ENCODE results near the gene ZBTB33. TPM values are rescaled to one million over a fixed set of nuclear protein-coding genes. Genes with fewer than 3 reads are reported as not detected.
A peak's percentile ranks its signal among the peaks of the same experiment; 100 is the strongest.

ZBTB33 gene
- total and polyA plus RNA-seq, 2 of the 13 experiments (the other 11 are each of a cell fraction or from before 2014, with no cell fraction given) = 6.5 to 20.2 TPM

GRCh38 chrX:120244735-120245498, 5.7 kb upstream of the ZBTB33 start (continued):
- TF ChIP-seq ZNF784 (CRISPR knock-in tag; IDR thresholded peaks at IDR 0.05; ENCODE audit: borderline replicate concordance) (0 out of 2 replicates have a peak, but pooled peaks have one; percentile 48), ZBTB26 (CRISPR knock-in tag; IDR thresholded peaks at IDR 0.05; ENCODE audit: borderline replicate concordance) (no peak), RXRA (CRISPR knock-in tag; IDR thresholded peaks at IDR 0.05) (peak; percentile 61), MED13 (CRISPR knock-in tag; IDR thresholded peaks at IDR 0.05) (no peak), SYNCRIP (IDR thresholded peaks at IDR 0.05; ENCODE audit: insufficient read depth, low read depth, low read length) (no peak), NBN (conservative IDR thresholded peaks at IDR 0.05) (no peak), HNRNPL (IDR thresholded peaks at IDR 0.05; ENCODE audit: low read depth, low read length) (no peak), KDM4B (CRISPR knock-in tag; IDR thresholded peaks at IDR 0.05) (peak; percentile 66; the same call in 1 of the 2 replicates), KDM1A (CRISPR knock-in tag; IDR thresholded peaks at IDR 0.05) (no peak), NR2F6 (IDR thresholded peaks at IDR 0.05) (peak; percentile 76), NR2F6 (CRISPR knock-in tag; IDR thresholded peaks at IDR 0.05) (peak; percentile 62), ZNF598 (CRISPR knock-in tag; IDR thresholded peaks at IDR 0.05; ENCODE audit: borderline replicate concordance) (peak; percentile 45; the same call in 1 of the 2 replicates), FOXA3 (CRISPR knock-in tag; IDR thresholded peaks at IDR 0.05) (peak; percentile 93), HOXA9 (CRISPR knock-in tag; IDR thresholded peaks at IDR 0.05; ENCODE audit: borderline replicate concordance) (no peak), MAZ (IDR thresholded peaks at IDR 0.05; ENCODE audit: borderline replicate concordance, low read depth, low read length) (no peak), MAZ (CRISPR knock-in tag; IDR thresholded peaks at IDR 0.05; ENCODE audit: low read depth) (no peak), ZFP36L1 (CRISPR knock-in tag; IDR thresholded peaks at IDR 0.05) (no peak), ZNF619 (CRISPR knock-in tag; IDR thresholded peaks at IDR 0.05) (no peak), PTBP1 (IDR thresholded peaks at IDR 0.05; ENCODE audit: low read depth, low read length, poor library complexity, severe bottlenecking) (no peak), ZNF343 (CRISPR knock-in tag; IDR thresholded peaks at IDR 0.05) (peak; percentile 75; the same call in 1 of the 2 replicates)
- TF ChIP-seq, protein P1, sequence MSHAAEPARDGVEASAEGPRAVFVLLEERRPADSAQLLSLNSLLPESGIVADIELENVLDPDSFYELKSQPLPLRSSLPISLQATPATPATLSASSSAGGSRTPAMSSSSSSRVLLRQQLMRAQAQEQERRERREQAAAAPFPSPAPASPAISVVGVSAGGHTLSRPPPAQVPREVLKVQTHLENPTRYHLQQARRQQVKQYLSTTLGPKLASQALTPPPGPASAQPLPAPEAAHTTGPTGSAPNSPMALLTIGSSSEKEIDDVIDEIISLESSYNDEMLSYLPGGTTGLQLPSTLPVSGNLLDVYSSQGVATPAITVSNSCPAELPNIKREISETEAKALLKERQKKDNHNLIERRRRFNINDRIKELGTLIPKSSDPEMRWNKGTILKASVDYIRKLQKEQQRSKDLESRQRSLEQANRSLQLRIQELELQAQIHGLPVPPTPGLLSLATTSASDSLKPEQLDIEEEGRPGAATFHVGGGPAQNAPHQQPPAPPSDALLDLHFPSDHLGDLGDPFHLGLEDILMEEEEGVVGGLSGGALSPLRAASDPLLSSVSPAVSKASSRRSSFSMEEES (CRISPR knock-in tag; IDR thresholded peaks at IDR 0.05) = no peak
- TF ChIP-seq, protein P2, sequence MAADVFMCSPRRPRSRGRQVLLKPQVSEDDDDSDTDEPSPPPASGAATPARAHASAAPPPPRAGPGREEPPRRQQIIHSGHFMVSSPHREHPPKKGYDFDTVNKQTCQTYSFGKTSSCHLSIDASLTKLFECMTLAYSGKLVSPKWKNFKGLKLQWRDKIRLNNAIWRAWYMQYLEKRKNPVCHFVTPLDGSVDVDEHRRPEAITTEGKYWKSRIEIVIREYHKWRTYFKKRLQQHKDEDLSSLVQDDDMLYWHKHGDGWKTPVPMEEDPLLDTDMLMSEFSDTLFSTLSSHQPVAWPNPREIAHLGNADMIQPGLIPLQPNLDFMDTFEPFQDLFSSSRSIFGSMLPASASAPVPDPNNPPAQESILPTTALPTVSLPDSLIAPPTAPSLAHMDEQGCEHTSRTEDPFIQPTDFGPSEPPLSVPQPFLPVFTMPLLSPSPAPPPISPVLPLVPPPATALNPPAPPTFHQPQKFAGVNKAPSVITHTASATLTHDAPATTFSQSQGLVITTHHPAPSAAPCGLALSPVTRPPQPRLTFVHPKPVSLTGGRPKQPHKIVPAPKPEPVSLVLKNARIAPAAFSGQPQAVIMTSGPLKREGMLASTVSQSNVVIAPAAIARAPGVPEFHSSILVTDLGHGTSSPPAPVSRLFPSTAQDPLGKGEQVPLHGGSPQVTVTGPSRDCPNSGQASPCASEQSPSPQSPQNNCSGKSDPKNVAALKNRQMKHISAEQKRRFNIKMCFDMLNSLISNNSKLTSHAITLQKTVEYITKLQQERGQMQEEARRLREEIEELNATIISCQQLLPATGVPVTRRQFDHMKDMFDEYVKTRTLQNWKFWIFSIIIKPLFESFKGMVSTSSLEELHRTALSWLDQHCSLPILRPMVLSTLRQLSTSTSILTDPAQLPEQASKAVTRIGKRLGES (CRISPR knock-in tag; IDR thresholded peaks at IDR 0.05; ENCODE audit: borderline replicate concordance) = no peak
- TF ChIP-seq, protein P3, sequence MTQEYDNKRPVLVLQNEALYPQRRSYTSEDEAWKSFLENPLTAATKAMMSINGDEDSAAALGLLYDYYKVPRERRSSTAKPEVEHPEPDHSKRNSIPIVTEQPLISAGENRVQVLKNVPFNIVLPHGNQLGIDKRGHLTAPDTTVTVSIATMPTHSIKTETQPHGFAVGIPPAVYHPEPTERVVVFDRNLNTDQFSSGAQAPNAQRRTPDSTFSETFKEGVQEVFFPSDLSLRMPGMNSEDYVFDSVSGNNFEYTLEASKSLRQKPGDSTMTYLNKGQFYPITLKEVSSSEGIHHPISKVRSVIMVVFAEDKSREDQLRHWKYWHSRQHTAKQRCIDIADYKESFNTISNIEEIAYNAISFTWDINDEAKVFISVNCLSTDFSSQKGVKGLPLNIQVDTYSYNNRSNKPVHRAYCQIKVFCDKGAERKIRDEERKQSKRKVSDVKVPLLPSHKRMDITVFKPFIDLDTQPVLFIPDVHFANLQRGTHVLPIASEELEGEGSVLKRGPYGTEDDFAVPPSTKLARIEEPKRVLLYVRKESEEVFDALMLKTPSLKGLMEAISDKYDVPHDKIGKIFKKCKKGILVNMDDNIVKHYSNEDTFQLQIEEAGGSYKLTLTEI (CRISPR knock-in tag; conservative IDR thresholded peaks at IDR 0.05) = no peak

Data from HepG2 (cell line).